GM06990 (cell line): Measurements from ENCODE around the gene MED7.

Experiments used
- DNase-seq: peaks from one replicate; pipeline ENCODE4 v3.0.0-alpha.2; 2011; ENCODE audit not compliant: insufficient read length; ENCODE audit errors: extremely low read depth
- H3K27me3 ChIP-seq: replicated peaks from 2 replicates; pipeline ENCODE4 v1.6.0; 2011; ENCODE audit warnings: low read length; ENCODE audit not compliant: control insufficient read depth, insufficient read depth
- H3K36me3 ChIP-seq: 2 replicates; pipeline ENCODE4 v1.5.1; 2011; ENCODE audit warnings: low read length; ENCODE audit not compliant: control insufficient read depth, insufficient read depth
- H3K4me3 ChIP-seq: replicated peaks from 2 replicates; pipeline ENCODE4 v1.5.1; 2011; ENCODE audit warnings: low read depth, mild to moderate bottlenecking, control low read depth, low read length
- CTCF ChIP-seq: IDR thresholded peaks from 2 replicates; pipeline ENCODE4 v1.5.1; 2011; ENCODE audit warnings: low read length, control low read depth, mild to moderate bottlenecking, inconsistent platforms; ENCODE audit not compliant: insufficient read depth, poor library complexity, severe bottlenecking

MED7 gene

GRCh38 chr5:157175071-157175612, 32.5 kb upstream of the MED7 start:
- no peaks in the 10 kb centered on the region for H3K27me3 ChIP-seq
- no peaks in the 10 kb centered on the region for H3K36me3 ChIP-seq

GRCh38 chr5:157172403-157172802, 29.7 kb upstream of the MED7 start:
- Histone ChIP-seq H3K4me3 (peak overlapping the region; percentile 15), H3K27me3 (no peaks in the 10 kb centered on the region), H3K36me3 (no peaks in the 10 kb centered on the region)
- no peak for TF ChIP-seq CTCF
- DNase-seq, result peak; percentile 82

More at GRCh38 chr5:157175071-157175612, 32.5 kb upstream of the MED7 start:
- no peak for TF ChIP-seq CTCF
- no peak for DNase-seq
- no peak overlapping the region for H3K4me3 ChIP-seq

GRCh38 chr5:157168286-157168685, 25.6 kb upstream of the MED7 start:
- DNase-seq, result no peak
- Histone ChIP-seq H3K36me3 (no peaks in the 10 kb centered on the region), H3K27me3 (no peaks in the 10 kb centered on the region), H3K4me3 (no peak overlapping the region)
- TF ChIP-seq CTCF, result no peak

- no peak for DNase-seq
- no peaks in the 10 kb centered on the region for H3K27me3 ChIP-seq
- no peaks in the 10 kb centered on the region for H3K36me3 ChIP-seq
- no peak for TF ChIP-seq CTCF
- no peak overlapping the region for H3K4me3 ChIP-seq
Measured at GRCh38 chr5:157167214-157167621, 24.6 kb upstream of the MED7 start.

GRCh38 chr5:157166214-157167213, 23.8 kb upstream of the MED7 start, which contains the start of gene GARIN3:
Gene GARIN3, minus strand, starts transcription at chr5:157166264. Its CDS starts 96 bp downstream, at chr5:157166168.
- Histone ChIP-seq H3K36me3 (no peaks in the 10 kb centered on the region), H3K4me3 (no peak within 1 kb of the TSS), H3K27me3 (no peaks in the 10 kb centered on the region)
- TF ChIP-seq CTCF, result no peak
- DNase-seq, result no peak
